Kidney glomerular epithelial cell (primary cell): Measurements from ENCODE around the gene SHROOM1.
A peak's percentile ranks its signal among the peaks of the same experiment; 100 is the strongest.

Source experiments
- DNase-seq: peaks from one replicate; lab custom pipeline; 2025; lab: John Stamatoyannopoulos, UW

The SHROOM1 gene

GRCh38 chr5:132850066-132850465 is 19.6 kb upstream of the SHROOM1 start:
- no peak for DNase-seq

- DNase-seq = no peak
Measured at GRCh38 chr5:132849347-132849746, 18.9 kb upstream of the SHROOM1 start.

- no peak for DNase-seq
Measured at GRCh38 chr5:132848270-132848669, 17.8 kb upstream of the SHROOM1 start.

GRCh38 chr5:132841305-132841704 is 10.9 kb upstream of the SHROOM1 start:
- DNase-seq = no peak

GRCh38 chr5:132840896-132841295 is 10.4 kb upstream of the SHROOM1 start:
- no peak for DNase-seq

- DNase-seq = no peak
Measured at GRCh38 chr5:132840313-132840712, 9.9 kb upstream of the SHROOM1 start.

GRCh38 chr5:132839426-132840301 is 9.2 kb upstream of the SHROOM1 start:
- DNase-seq = peak; percentile 63

- no peak for DNase-seq
Measured at GRCh38 chr5:132838516-132839282, 8.3 kb upstream of the SHROOM1 start.

- no peak for DNase-seq
Measured at GRCh38 chr5:132837868-132838267, 7.4 kb upstream of the SHROOM1 start.

GRCh38 chr5:132836852-132837251 is 6.4 kb upstream of the SHROOM1 start:
- DNase-seq = no peak

GRCh38 chr5:132834057-132834456 is 3.6 kb upstream of the SHROOM1 start:
- DNase-seq = no peak

GRCh38 chr5:132832612-132833011 is 2.2 kb upstream of the SHROOM1 start:
- no peak for DNase-seq

- no peak for DNase-seq
Measured at GRCh38 chr5:132831095-132831860, 831 bp upstream of the SHROOM1 start.

- peak; percentile 36 for DNase-seq
Measured at GRCh38 chr5:132829742-132830435, 558 bp downstream of the SHROOM1 start.

- no peak for DNase-seq
Measured at GRCh38 chr5:132828846-132829494, 1.5 kb downstream of the SHROOM1 start.

GRCh38 chr5:132827943-132828673 is 2.3 kb downstream of the SHROOM1 start:
- no peak for DNase-seq

- no peak for DNase-seq
Measured at GRCh38 chr5:132826424-132827082, 3.9 kb downstream of the SHROOM1 start.

GRCh38 chr5:132825834-132826391 is 4.5 kb downstream of the SHROOM1 start:
- no peak for DNase-seq

- DNase-seq = no peak
Measured at GRCh38 chr5:132825033-132825833, 5.2 kb downstream of the SHROOM1 start.
